HCT116 (cell line): ENCODE results near the gene RAB27A. TPM values are rescaled to one million over a fixed set of nuclear protein-coding genes. Genes with fewer than 3 reads are reported as not detected.

Experiments used
- ATAC-seq: fragments of 200-7000 bp; cut with Tn5 transposase; 2 replicates; pipeline ENCODE4 v1.9.1; 2020; ENCODE audit warnings: mild to moderate bottlenecking, moderate library complexity
- BruUV-seq: library from RNA; stranded (reverse); fragments of 400-500 nt; replicated peaks from 2 replicates; lab custom pipeline; 2021; lab: Mats Ljungman, UMichigan
- CTCF ChIA-PET: fragments of 300-600 bp; sonication (Branson Sonifier 250); formaldehyde crosslinking; loops from one replicate; lab custom pipeline; 2021; ENCODE audit warnings: antibody characterized with exemption; lab: Charles Lee
- POLR2A ChIA-PET: fragments of 300-600, 350-600 bp; sonication (Branson Sonifier 250); formaldehyde crosslinking; loops from one replicate; lab custom pipeline; 2021; ENCODE audit warnings: antibody characterized with exemption; lab: Charles Lee
- RAD21 ChIA-PET, 2 experiments: fragments of 300-600 bp; sonication (Branson Sonifier 250); formaldehyde crosslinking; loops; one replicate each; lab custom pipeline; 2023; ENCODE audit warnings: low total read pairs in 2 of 2; ENCODE audit not compliant: uncharacterized antibody in 2 of 2, unreplicated experiment in 2 of 2, low non-redundant PET in 1 of 2; lab: Charles Lee
- DNase-seq: peaks from one replicate; pipeline ENCODE4 v3.0.0-alpha.2; 2010; ENCODE audit warnings: low read depth, low spot score
- H2AFZ ChIP-seq: fragments of 200-600 bp; shearing (Covaris generic), sonication (generic); 2 replicates; pipeline ENCODE4 v1.6.1; 2017; ENCODE audit warnings: low read depth, mixed run types, mixed read lengths, antibody characterized with exemption, low read length; ENCODE audit not compliant: poor library complexity, severe bottlenecking
- H3K27ac ChIP-seq: 2 replicates; pipeline ENCODE4 v1.5.1; 2012; ENCODE audit warnings: low read depth, low read length
- H3K27me3 ChIP-seq: fragments of 200-600 bp; sonication (generic); 2 replicates; pipeline ENCODE4 v1.6.1; 2016; ENCODE audit warnings: mixed run types, low read length, mixed read lengths; ENCODE audit not compliant: insufficient read depth
- H3K36me3 ChIP-seq, 2 experiments: fragments of 200-500 bp in 1 of 2; fragments of 200-600 bp in 1 of 2; sonication (Bioruptor generic) in 1 of 2; sonication (generic) in 1 of 2; 2 replicates each; pipeline versions ENCODE4 v1.5.1 to v1.6.1; 2014 to 2016; ENCODE audit warnings: low read length in 2 of 2, inconsistent platforms in 1 of 2, mixed read lengths in 1 of 2, mixed run types in 1 of 2; ENCODE audit not compliant: insufficient read depth in 2 of 2, control insufficient read depth in 1 of 2
- H3K4me1 ChIP-seq, 2 experiments: fragments of 200-600 bp in 1 of 2; sonication (generic) in 1 of 2; 2 replicates each; pipeline versions ENCODE4 v1.5.1 to v1.6.1; 2012 to 2017; ENCODE audit warnings: low read length in 2 of 2, inconsistent platforms in 1 of 2, mild to moderate bottlenecking in 1 of 2, mixed read lengths in 1 of 2, mixed run types in 1 of 2, moderate library complexity in 1 of 2; ENCODE audit not compliant: insufficient read depth in 2 of 2, control insufficient read depth in 1 of 2
- H3K4me2 ChIP-seq: fragments of 200-600 bp; sonication (generic); 2 replicates; pipeline ENCODE4 v1.6.1; 2017; ENCODE audit warnings: mixed run types, low read length, mixed read lengths
- H3K4me3 ChIP-seq, 2 experiments: fragments of 200-600 bp in 1 of 2; sonication (generic) in 1 of 2; replicated peaks in 1 of 2; 2 replicates each; pipeline ENCODE4 v1.5.1; 2011 to 2016; ENCODE audit warnings: low read length in 2 of 2, control low read depth in 1 of 2, low read depth in 1 of 2, mild to moderate bottlenecking in 1 of 2, mixed read lengths in 1 of 2, mixed run types in 1 of 2
- H3K79me2 ChIP-seq: fragments of 200-600 bp; sonication (generic); 2 replicates; pipeline ENCODE4 v1.6.1; 2017; ENCODE audit warnings: mild to moderate bottlenecking, mixed run types, low read length, moderate library complexity, mixed read lengths; ENCODE audit not compliant: insufficient read depth
- H3K9ac ChIP-seq: fragments of 200-600 bp; sonication (generic); 2 replicates; pipeline ENCODE4 v1.6.1; 2016; ENCODE audit warnings: low read length, mixed read lengths
- H3K9me2 ChIP-seq: fragments of 200-600 bp; sonication (generic), shearing (Covaris generic); 2 replicates; pipeline ENCODE4 v1.6.1; 2017; ENCODE audit warnings: mixed run types, mild to moderate bottlenecking, moderate library complexity; ENCODE audit not compliant: insufficient read depth
- H3K9me3 ChIP-seq, 2 experiments: fragments of 200-500 bp in 1 of 2; fragments of 200-600 bp in 1 of 2; sonication (Bioruptor generic) in 1 of 2; sonication (generic) in 1 of 2; 2 replicates each; pipeline ENCODE4 v1.6.1; 2014 to 2017; ENCODE audit warnings: low read length in 2 of 2, mixed read lengths in 2 of 2, inconsistent platforms in 1 of 2, low read depth in 1 of 2, mild to moderate bottlenecking in 1 of 2, mixed run types in 1 of 2, moderate library complexity in 1 of 2; ENCODE audit not compliant: control insufficient read depth in 1 of 2, insufficient read depth in 1 of 2
- H4K20me1 ChIP-seq: fragments of 200-600 bp; sonication (generic), shearing (Covaris generic); 2 replicates; pipeline ENCODE4 v1.6.1; 2017; ENCODE audit warnings: mixed run types, mild to moderate bottlenecking, moderate library complexity; ENCODE audit not compliant: insufficient read depth
- CBX3 ChIP-seq: IDR thresholded peaks from 2 replicates; pipeline ENCODE4 v1.6.1; 2012; ENCODE audit warnings: low read depth
- CTCF ChIP-seq, 3 experiments: fragments of 200-600 bp in 1 of 3; sonication (generic) in 1 of 3; IDR thresholded peaks in 2 of 3; conservative IDR thresholded peaks in 1 of 3; 2 replicates each; pipeline ENCODE4 v1.5.1; 2012 to 2017; ENCODE audit warnings: low read depth in 2 of 3, low read length in 2 of 3, antibody characterized with exemption in 1 of 3, borderline replicate concordance in 1 of 3, control low read depth in 1 of 3, mild to moderate bottlenecking in 1 of 3, mixed read lengths in 1 of 3, mixed run types in 1 of 3, moderate library complexity in 1 of 3; ENCODE audit not compliant: insufficient read depth in 1 of 3
- EGR1 ChIP-seq: IDR thresholded peaks from 2 replicates; pipeline ENCODE4 v1.6.1; 2012; ENCODE audit warnings: low read depth
- ELF1 ChIP-seq: IDR thresholded peaks from 2 replicates; pipeline ENCODE4 v1.6.1; 2012; ENCODE audit warnings: low read depth, borderline replicate concordance
- FOSL1 ChIP-seq: IDR thresholded peaks from 2 replicates; pipeline ENCODE4 v1.6.1; 2012; ENCODE audit warnings: low read depth
- JUND ChIP-seq: IDR thresholded peaks from 2 replicates; pipeline ENCODE4 v1.6.1; 2012
- MAX ChIP-seq: IDR thresholded peaks from 2 replicates; pipeline ENCODE4 v1.6.1; 2012
- POLR2A ChIP-seq: IDR thresholded peaks from 2 replicates; pipeline ENCODE4 v1.7.0; 2011; ENCODE audit warnings: borderline replicate concordance; ENCODE audit not compliant: insufficient read depth, insufficient read length; ENCODE audit errors: extremely low read depth
- RAD21 ChIP-seq: IDR thresholded peaks from 2 replicates; pipeline ENCODE4 v1.6.1; 2012; ENCODE audit warnings: low read depth, mild to moderate bottlenecking
- REST ChIP-seq: IDR thresholded peaks from 2 replicates; pipeline ENCODE4 v1.6.1; 2012; ENCODE audit warnings: low read depth
- SIN3A ChIP-seq: IDR thresholded peaks from 2 replicates; pipeline ENCODE4 v1.6.1; 2012; ENCODE audit warnings: low read depth
- SP1 ChIP-seq: IDR thresholded peaks from 2 replicates; pipeline ENCODE4 v1.6.1; 2012; ENCODE audit warnings: low read depth
- TCF7L2 ChIP-seq: IDR thresholded peaks from 2 replicates; pipeline ENCODE4 v1.7.0; 2011; ENCODE audit warnings: borderline replicate concordance, inconsistent platforms; ENCODE audit not compliant: insufficient read depth, insufficient read length; ENCODE audit errors: extremely low read depth
- ZFX ChIP-seq: fragments of 450-650 bp; IDR thresholded peaks from 2 replicates; pipeline ENCODE4 v1.6.1; 2017
- ZNF274 ChIP-seq: fragments of 200-500 bp; sonication (Bioruptor generic); IDR thresholded peaks from 2 replicates; pipeline ENCODE4 v1.6.1; 2014; ENCODE audit warnings: mild to moderate bottlenecking, low read depth, low read length, inconsistent platforms
- intact Hi-C: fragments of 100-400 bp; cut with micrococcal nuclease; formaldehyde crosslinking; loops from 2 replicates; pipeline ENCODE4 v1.10.0; 2022
- total RNA-seq: library from RNA; stranded (reverse); gene quantifications from one replicate; pipeline ENCODE4 v1.2.1, GENCODE V29; 2021; ENCODE audit not compliant: unreplicated experiment

The RAB27A gene
- total RNA-seq, 1 experiment from 2014 or later: 8.8 TPM

- TF ChIP-seq ZFX: no peak
- TF ChIP-seq, all 23 proteins: peak for 0
Observed at GRCh38 chr15:55260562-55261131, 29.0 kb downstream of the RAB27A start (continued).

- H3K9ac ChIP-seq: no peak overlapping the region
- no peak overlapping the region for H3K27ac ChIP-seq
- no peak overlapping the region for H3K4me2 ChIP-seq
- DNase-seq (no peak), ATAC-seq (no peak)
- no peaks in the 10 kb centered on the region for H4K20me1 ChIP-seq
- no TSS peak for BruUV-seq
- POLR2A ChIA-PET: no interaction called here
- H3K4me3 ChIP-seq: no peak overlapping the region
- CTCF ChIA-PET: no interaction called here
- H2AFZ ChIP-seq: no peak overlapping the region
- H3K9me2 ChIP-seq: no peaks in the 10 kb centered on the region
- no peaks in the 10 kb centered on the region for H3K4me1 ChIP-seq
- H3K9me3 ChIP-seq: no peaks in the 10 kb centered on the region
- RAD21 ChIA-PET: no interaction called here
- H3K79me2 ChIP-seq: no peaks in the 10 kb centered on the region
- no peaks in the 10 kb centered on the region for H3K27me3 ChIP-seq
- intact Hi-C loops: no loop called here
- H3K36me3 ChIP-seq: no peaks in the 10 kb centered on the region
- TF ChIP-seq RAD21: no peak
- no peak for TF ChIP-seq CTCF (IDR thresholded peaks at IDR 0.05 in 2 of 3, conservative IDR thresholded peaks at IDR 0.05 in 1 of 3; ENCODE audit: borderline replicate concordance in 1 of 3, insufficient read depth in 1 of 3, low read depth in 2 of 3, low read length in 2 of 3)
- no peak for TF ChIP-seq FOSL1
- no peak for TF ChIP-seq JUND
- TF ChIP-seq ZNF274: no peak
- no peak for TF ChIP-seq CBX3
- no peak for TF ChIP-seq POLR2A
- TF ChIP-seq EGR1: no peak
- TF ChIP-seq REST: no peak
- TF ChIP-seq TCF7L2: no peak
- TF ChIP-seq ZFX: no peak
- no peak for TF ChIP-seq SIN3A
- no peak for TF ChIP-seq MAX
- no peak for TF ChIP-seq ELF1
- no peak for TF ChIP-seq SP1
Observed at GRCh38 chr15:55257938-55258337, 31.7 kb downstream of the RAB27A start.
